ENCODE results near the gene SPAG16.

DNA sequence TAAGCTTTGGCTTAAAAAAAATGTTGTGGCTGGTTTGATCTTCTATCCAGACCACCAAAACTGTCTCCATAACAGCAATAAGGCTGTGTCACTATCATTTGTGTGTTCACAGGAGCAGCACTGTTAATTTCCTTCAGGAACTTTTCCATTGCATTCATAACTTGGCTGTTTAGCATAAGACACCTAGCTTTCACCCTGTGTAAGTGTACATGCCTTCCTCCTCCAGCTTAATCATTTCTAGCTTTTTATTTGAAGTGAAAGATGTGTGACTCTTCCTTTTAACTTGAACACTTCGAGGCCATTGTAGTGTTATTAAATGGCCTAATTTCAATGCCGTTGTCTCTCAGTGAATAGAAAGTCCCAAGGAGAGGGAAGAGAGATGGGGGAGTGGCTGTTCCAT lies 773.7 kb downstream of the SPAG16 start:
- TF ChIP-seq, protein P1, sequence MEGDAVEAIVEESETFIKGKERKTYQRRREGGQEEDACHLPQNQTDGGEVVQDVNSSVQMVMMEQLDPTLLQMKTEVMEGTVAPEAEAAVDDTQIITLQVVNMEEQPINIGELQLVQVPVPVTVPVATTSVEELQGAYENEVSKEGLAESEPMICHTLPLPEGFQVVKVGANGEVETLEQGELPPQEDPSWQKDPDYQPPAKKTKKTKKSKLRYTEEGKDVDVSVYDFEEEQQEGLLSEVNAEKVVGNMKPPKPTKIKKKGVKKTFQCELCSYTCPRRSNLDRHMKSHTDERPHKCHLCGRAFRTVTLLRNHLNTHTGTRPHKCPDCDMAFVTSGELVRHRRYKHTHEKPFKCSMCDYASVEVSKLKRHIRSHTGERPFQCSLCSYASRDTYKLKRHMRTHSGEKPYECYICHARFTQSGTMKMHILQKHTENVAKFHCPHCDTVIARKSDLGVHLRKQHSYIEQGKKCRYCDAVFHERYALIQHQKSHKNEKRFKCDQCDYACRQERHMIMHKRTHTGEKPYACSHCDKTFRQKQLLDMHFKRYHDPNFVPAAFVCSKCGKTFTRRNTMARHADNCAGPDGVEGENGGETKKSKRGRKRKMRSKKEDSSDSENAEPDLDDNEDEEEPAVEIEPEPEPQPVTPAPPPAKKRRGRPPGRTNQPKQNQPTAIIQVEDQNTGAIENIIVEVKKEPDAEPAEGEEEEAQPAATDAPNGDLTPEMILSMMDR (IDR thresholded peaks at IDR 0.05): no peak
- TF ChIP-seq ZFX (IDR thresholded peaks at IDR 0.05; ENCODE audit: borderline replicate concordance): no peak

Measured in 22Rv1 (cell line).